HFF-Myc (cell line): ENCODE results near the gene CARMIL1.
"Not testable (repeated sequence)": the region's sequence is repeated elsewhere in the genome, so short reads cannot be mapped to it uniquely, and the experiment has no call there.

Experiments
- DNase-seq: peaks from one replicate; pipeline ENCODE4 v3.0.0-alpha.2; 2011; ENCODE audit warnings: low read depth; ENCODE audit errors: extremely low read depth
- H3K4me3 ChIP-seq: replicated peaks from 2 replicates; pipeline ENCODE4 v1.5.1; 2011; ENCODE audit warnings: low read depth, mild to moderate bottlenecking, control low read depth, low read length
- CTCF ChIP-seq: IDR thresholded peaks from 2 replicates; pipeline ENCODE4 v1.5.1; 2012; ENCODE audit warnings: mild to moderate bottlenecking, low read depth, low read length, control low read depth; ENCODE audit errors: missing control alignments

Gene CARMIL1

DNA sequence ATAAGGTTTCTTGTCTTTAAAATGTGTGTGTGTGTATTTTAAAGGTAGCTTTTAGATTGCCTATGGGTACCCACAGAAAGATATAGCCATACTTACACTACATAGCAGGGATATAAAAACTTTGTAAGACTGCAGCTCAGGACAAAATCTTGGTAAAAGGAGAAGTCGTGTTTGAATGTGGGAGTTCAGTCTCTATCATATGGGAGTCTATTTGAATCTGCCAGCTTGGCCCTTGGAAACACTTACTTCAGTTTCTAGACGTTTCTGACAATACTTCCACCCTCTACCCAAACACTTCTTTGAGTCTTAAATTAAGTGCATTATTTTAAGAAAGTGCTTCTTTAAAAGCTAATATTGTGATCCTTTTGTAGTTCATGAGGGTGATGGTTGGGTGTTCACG lies 155.7 kb downstream of the CARMIL1 start:
- H3K4me3 ChIP-seq: no peak overlapping the region
- TF ChIP-seq CTCF: no peak
- no peak for DNase-seq

- H3K4me3 ChIP-seq: no peak overlapping the region
- no peak for DNase-seq
- TF ChIP-seq CTCF: no peak
These were observed 156.3 kb downstream of the CARMIL1 start for GRCh38 chr6:25435416-25435985.

- no peak for DNase-seq
- TF ChIP-seq CTCF: no peak
- H3K4me3 ChIP-seq: no peak overlapping the region
These were observed 157.6 kb downstream of the CARMIL1 start for GRCh38 chr6:25436760-25437159.

- TF ChIP-seq CTCF: no peak
- no peak for DNase-seq
- H3K4me3 ChIP-seq: no peak overlapping the region
These were observed 160.2 kb downstream of the CARMIL1 start for GRCh38 chr6:25439368-25439767.

- no peak overlapping the region for H3K4me3 ChIP-seq
These were observed 162.6 kb downstream of the CARMIL1 start for GRCh38 chr6:25441663-25442270.

DNA sequence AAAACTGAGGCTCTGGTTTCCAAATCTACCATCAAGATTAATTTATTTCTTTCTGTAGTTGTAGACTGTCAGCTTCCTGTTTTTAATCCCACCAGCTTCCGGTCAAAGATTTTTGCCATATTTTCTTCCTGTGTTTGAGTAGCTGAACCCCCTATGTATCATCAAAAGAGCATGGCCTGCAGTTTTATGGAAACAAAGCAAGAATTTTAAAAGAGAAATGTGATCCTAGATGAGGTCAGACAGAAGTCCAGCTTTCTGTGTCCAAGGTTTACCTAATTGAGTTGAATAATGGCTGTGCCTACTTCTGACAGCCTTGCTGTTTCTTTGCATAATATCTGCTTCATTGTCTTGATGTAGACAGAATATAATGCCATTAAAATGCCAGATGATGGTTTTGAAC lies 163.7 kb downstream of the CARMIL1 start:
- no peak for TF ChIP-seq CTCF
- no peak for DNase-seq
- no peak overlapping the region for H3K4me3 ChIP-seq

More at GRCh38 chr6:25441663-25442270, 162.6 kb downstream of the CARMIL1 start:
- DNase-seq: no peak
- no peak for TF ChIP-seq CTCF

GRCh38 chr6:25444521-25444920 lies 165.3 kb downstream of the CARMIL1 start:
- DNase-seq, H3K4me3 ChIP-seq: not testable (repeated sequence)
